Measurements from ENCODE around the gene DLGAP4. TPM values are rescaled to one million over a fixed set of nuclear protein-coding genes. Genes with fewer than 3 reads are reported as not detected.

The DLGAP4 gene
- total and polyA plus RNA-seq, 9 of the 15 experiments (the other 6 are each of a cell fraction or from before 2014, with no cell fraction given) = 0.31 to 34.1 (median 4.5) TPM

DNA sequence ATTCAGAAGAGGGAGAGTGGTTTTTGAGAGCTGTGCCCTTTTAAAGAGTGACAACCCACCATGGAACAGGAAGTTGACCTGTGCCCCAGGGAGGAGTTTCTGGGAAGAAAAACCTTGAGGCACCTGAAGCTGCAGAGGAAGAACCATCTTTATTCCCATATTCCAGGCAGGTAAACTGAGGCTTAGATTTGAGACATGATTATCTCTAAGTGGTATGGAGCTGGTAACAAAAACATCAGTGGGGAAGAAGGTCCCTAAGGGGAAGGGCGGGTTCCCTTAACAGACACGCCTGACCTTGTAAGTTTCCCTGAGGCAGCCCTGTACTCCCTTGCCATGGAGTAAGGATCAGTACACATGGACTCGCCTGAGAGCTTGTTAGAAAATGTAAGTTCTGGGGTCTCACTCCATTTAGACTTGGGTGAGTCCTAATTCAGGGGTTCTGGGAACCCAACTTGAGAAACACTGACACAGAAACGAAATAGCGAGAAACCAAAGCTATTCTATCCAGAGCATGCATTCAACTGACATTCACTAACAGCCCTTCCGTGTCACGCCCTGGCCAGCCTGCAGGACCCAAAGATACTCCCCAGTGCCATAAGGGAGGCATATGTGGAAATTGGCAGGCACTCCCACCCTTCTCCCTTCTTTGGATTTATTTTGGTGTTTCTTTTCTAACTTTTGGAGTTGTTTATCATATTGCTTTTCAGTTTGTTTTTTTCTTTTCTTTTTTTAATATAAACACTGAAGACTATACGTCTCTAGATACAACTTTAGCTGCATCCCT is 90.9 kb downstream of the DLGAP4 start:
- POLR2A ChIA-PET = interaction anchor here (0.6 kb wide), 1 partner anchor 347 kb away, joined by 3 read pairs; no protein-coding TSS in a partner anchor
- in situ Hi-C loops (cut with MboI) = no loop called here

DNA sequence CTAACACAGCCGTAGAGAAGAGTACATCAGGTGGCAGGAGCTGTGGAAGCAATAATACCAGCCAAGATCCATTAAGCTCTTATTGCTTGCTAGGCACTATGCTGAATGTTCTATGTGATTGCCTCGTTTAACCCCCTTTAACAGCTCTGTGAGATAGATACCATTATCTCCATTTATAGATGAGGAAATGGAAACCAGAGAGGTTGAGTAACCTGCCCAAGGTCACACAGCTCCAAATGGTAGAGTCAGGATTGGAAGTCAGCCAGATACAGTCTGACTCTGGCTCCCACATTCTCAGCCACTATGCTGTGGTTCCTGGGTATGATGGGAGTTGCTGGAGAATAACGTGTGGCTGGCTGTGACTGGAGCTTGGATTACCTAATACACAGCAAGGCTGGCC is 92.4 kb downstream of the DLGAP4 start:
- WGBS (ENCODE audit: insufficient coverage, low coverage, missing lambda C conversion rate) = 0% methylated on average over 3 of the region's 3 CpGs
- no TSS peak for BruUV-seq (replicated peaks)
- ATAC-seq (no peak), DNase-seq (ENCODE audit: extremely low read depth in 1 of 4, low spot score in 3 of 4) (no peak), FAIRE-seq (no peak)
- in situ Hi-C loops (cut with MboI) = no loop called here
- Histone ChIP-seq H3K36me3 (ENCODE audit: control insufficient read depth, insufficient read depth, low read length) (no peaks in the 10 kb centered on the region), H3K9me1 (ENCODE audit: control insufficient read depth, insufficient read depth, low read length) (no peaks in the 10 kb centered on the region), H3K9ac (ENCODE audit: insufficient read depth in 1 of 2, low read depth in 2 of 2, low read length in 2 of 2) (no peak overlapping the region), H2AFZ (ENCODE audit: low read depth, low read length) (no peak overlapping the region), H3K27ac (ENCODE audit: extremely low read depth, low read depth, low read length) (no peak overlapping the region), H3K4me2 (ENCODE audit: insufficient read depth, low read length) (no peak overlapping the region), H3K79me2 (ENCODE audit: control insufficient read depth, insufficient read depth, low read length) (no peaks in the 10 kb centered on the region), H3K4me3 (no peak overlapping the region), H3K27me3 (ENCODE audit: control insufficient read depth in 2 of 2, insufficient read depth in 2 of 2, low read length in 2 of 2) (peaks cover 19 to 44% of the 10 kb centered on the region in 2 experiments), H4K20me1 (replicated peaks; ENCODE audit: control insufficient read depth, insufficient read depth, low read length) (peaks cover 14% of the 10 kb centered on the region; the same call in 1 of the 2 replicates), H3K4me1 (replicated peaks in 1 of 2; ENCODE audit: control insufficient read depth in 2 of 2, insufficient read depth in 2 of 2, low read length in 2 of 2) (peaks cover 0 to 3% of the 10 kb centered on the region in 2 experiments; a peak in 1 of 5 replicates), H3K9me3 (replicated peaks; ENCODE audit: control insufficient read depth, insufficient read depth, low read depth, low read length) (no peaks in the 10 kb centered on the region)
- intact Hi-C loops (cut with micrococcal nuclease) = loop anchor here (2.0 kb wide), 1 partner anchor 184 kb away; no protein-coding TSS in a partner anchor
- ChIA-PET POLR2A (interaction anchor here (1.3 kb wide), 1 partner anchor 15 kb away, joined by 4 read pairs; no protein-coding TSS in a partner anchor), CTCF (ENCODE audit: low intra/inter-chr PET ratio) (no interaction called here)
- TF ChIP-seq HDAC3 (IDR thresholded peaks at IDR 0.05; ENCODE audit: borderline replicate concordance, partially characterized antibody) (no peak), CCAR2 (IDR thresholded peaks at IDR 0.05; ENCODE audit: low read depth, low read length) (no peak), SUPT5H (IDR thresholded peaks at IDR 0.05) (no peak), BCOR (IDR thresholded peaks at IDR 0.05) (peak; percentile 75), ZFP36 (IDR thresholded peaks at IDR 0.05; ENCODE audit: low read depth, low read length, partially characterized antibody) (peak; percentile 71), MAFK (IDR thresholded peaks at IDR 0.05; ENCODE audit: low read length) (no peak), MYNN (IDR thresholded peaks at IDR 0.05) (no peak), MYNN (CRISPR knock-in tag; IDR thresholded peaks at IDR 0.05) (no peak), SREBF1 (IDR thresholded peaks at IDR 0.05; ENCODE audit: borderline replicate concordance, low read depth, low read length) (no peak), E2F3 (CRISPR knock-in tag; IDR thresholded peaks at IDR 0.05) (no peak), GATAD2A (IDR thresholded peaks at IDR 0.05) (no peak)
- TF ChIP-seq, protein P1, sequence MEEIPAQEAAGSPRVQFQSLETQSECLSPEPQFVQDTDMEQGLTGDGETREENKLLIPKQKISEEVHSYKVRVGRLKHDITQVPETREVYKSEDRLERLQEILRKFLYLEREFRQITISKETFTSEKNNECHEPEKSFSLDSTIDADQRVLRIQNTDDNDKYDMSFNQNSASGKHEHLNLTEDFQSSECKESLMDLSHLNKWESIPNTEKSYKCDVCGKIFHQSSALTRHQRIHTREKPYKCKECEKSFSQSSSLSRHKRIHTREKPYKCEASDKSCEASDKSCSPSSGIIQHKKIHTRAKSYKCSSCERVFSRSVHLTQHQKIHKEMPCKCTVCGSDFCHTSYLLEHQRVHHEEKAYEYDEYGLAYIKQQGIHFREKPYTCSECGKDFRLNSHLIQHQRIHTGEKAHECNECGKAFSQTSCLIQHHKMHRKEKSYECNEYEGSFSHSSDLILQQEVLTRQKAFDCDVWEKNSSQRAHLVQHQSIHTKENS (CRISPR knock-in tag; IDR thresholded peaks at IDR 0.05) = no peak
- TF ChIP-seq, protein P2, sequence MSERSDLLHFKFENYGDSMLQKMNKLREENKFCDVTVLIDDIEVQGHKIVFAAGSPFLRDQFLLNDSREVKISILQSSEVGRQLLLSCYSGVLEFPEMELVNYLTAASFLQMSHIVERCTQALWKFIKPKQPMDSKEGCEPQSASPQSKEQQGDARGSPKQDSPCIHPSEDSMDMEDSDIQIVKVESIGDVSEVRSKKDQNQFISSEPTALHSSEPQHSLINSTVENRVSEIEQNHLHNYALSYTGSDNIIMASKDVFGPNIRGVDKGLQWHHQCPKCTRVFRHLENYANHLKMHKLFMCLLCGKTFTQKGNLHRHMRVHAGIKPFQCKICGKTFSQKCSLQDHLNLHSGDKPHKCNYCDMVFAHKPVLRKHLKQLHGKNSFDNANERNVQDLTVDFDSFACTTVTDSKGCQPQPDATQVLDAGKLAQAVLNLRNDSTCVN (CRISPR knock-in tag; IDR thresholded peaks at IDR 0.05) = no peak

More for the DNA sequence above, 90.9 kb downstream of the DLGAP4 start:
- DNase-seq (ENCODE audit: extremely low read depth in 1 of 4, low spot score in 3 of 4) (no peak), FAIRE-seq (no peak), ATAC-seq (no peak)
- Histone ChIP-seq H3K9me1 (ENCODE audit: control insufficient read depth, insufficient read depth, low read length) (no peaks in the 10 kb centered on the region), H3K4me2 (ENCODE audit: insufficient read depth, low read length) (no peak overlapping the region), H3K27me3 (ENCODE audit: control insufficient read depth in 2 of 2, insufficient read depth in 2 of 2, low read length in 2 of 2) (peaks cover 19 to 54% of the 10 kb centered on the region in 2 experiments), H3K4me1 (replicated peaks in 1 of 2; ENCODE audit: control insufficient read depth in 2 of 2, insufficient read depth in 2 of 2, low read length in 2 of 2) (peaks cover 0 to 3% of the 10 kb centered on the region in 2 experiments; a peak in 1 of 5 replicates), H3K9me3 (replicated peaks; ENCODE audit: control insufficient read depth, insufficient read depth, low read depth, low read length) (no peaks in the 10 kb centered on the region), H4K20me1 (replicated peaks; ENCODE audit: control insufficient read depth, insufficient read depth, low read length) (peaks cover 15% of the 10 kb centered on the region; the same call in 1 of the 2 replicates), H2AFZ (ENCODE audit: low read depth, low read length) (no peak overlapping the region), H3K36me3 (ENCODE audit: control insufficient read depth, insufficient read depth, low read length) (no peaks in the 10 kb centered on the region), H3K79me2 (ENCODE audit: control insufficient read depth, insufficient read depth, low read length) (no peaks in the 10 kb centered on the region), H3K9ac (ENCODE audit: insufficient read depth in 1 of 2, low read depth in 2 of 2, low read length in 2 of 2) (no peak overlapping the region), H3K27ac (ENCODE audit: extremely low read depth, low read depth, low read length) (no peak overlapping the region), H3K4me3 (no peak overlapping the region)
- TF ChIP-seq GTF2A2 (tag; IDR thresholded peaks at IDR 0.05) (no peak), RBM25 (IDR thresholded peaks at IDR 0.05; ENCODE audit: low read depth, low read length, severe bottlenecking) (peak; percentile 30)
- BruUV-seq (replicated peaks) = no TSS peak
- intact Hi-C loops (cut with micrococcal nuclease) = no loop called here
- CTCF ChIA-PET (ENCODE audit: low intra/inter-chr PET ratio) = no interaction called here
- 2% methylated on average over 8 of the region's 8 CpGs for WGBS (ENCODE audit: insufficient coverage, low coverage, missing lambda C conversion rate)

Measured in K562 (cell line).